ENCODE results near the gene OR8B12.

Gene OR8B12

DNA sequence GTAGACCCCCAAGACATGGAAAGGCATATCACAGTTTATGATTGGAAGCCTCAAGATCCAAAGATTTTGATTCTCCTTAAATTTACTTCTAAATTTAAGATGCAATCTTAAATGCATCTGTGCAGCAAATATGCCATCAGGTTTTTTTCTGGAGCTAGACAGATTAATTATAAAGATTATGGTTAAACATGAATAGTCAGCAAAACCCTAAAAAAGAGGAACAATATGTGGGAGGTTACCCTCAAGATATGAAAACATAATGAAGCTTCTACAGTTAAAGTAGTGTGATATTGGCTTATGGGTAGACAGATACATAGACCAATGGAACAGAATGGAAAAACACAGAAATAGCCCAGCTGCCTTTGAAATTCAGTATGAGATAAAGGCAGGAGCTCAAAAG lies 31.7 kb downstream of the OR8B12 start:
- Histone ChIP-seq H3K14ac (ENCODE audit: low read length) (no peak overlapping the region), H3K4me3 (ENCODE audit: low read length in 2 of 2) (no peak overlapping the region)

DNA sequence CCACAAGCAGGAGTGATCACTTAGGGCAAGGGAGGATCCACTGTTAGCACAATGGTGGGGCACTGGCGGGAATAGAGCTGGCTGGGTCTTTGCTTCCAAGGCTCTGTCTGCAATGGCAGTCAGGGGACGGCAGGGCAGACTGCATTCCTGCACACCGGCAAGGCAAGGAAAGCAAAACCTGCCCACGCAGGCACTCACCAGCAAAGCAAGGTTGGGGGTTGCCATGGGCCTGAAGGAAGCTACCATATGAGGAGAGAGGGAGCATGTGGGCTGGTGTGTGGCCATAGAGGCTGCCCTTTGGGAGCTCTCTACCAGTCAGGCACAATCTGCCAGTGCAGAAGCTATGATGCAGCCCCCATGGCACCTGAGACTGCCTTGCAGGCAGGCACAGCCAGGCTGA lies 33.2 kb downstream of the OR8B12 start:
- Histone ChIP-seq H2AK5ac (ENCODE audit: low read depth, low read length) (peak overlapping the region; percentile 49), H3K36me3 (replicated peaks in 1 of 2; ENCODE audit: control insufficient read depth in 2 of 2, insufficient read depth in 2 of 2, low read length in 2 of 2) (no peaks in the 10 kb centered on the region), H3K9ac (ENCODE audit: low read depth, low read length, poor library complexity) (peak overlapping the region; percentile 50), H4K91ac (ENCODE audit: low read depth, low read length, poor library complexity) (no peak overlapping the region), H3K79me1 (ENCODE audit: low read depth, low read length) (peaks cover 4% of the 10 kb centered on the region), H4K8ac (ENCODE audit: low read depth, low read length) (peak overlapping the region; percentile 76), H3K4me1 (ENCODE audit: control insufficient read depth in 2 of 2, insufficient read depth in 1 of 2, low read depth in 1 of 2, low read length in 2 of 2) (no peaks in the 10 kb centered on the region), H3K9me3 (replicated peaks in 1 of 2; ENCODE audit: control insufficient read depth in 2 of 2, insufficient read depth in 1 of 2, low read depth in 1 of 2, low read length in 2 of 2) (no peaks in the 10 kb centered on the region), H2BK15ac (ENCODE audit: low read length) (no peak overlapping the region), H3K4ac (ENCODE audit: low read length) (no peak overlapping the region), H2BK12ac (ENCODE audit: low read length) (peak overlapping the region; percentile 90), H3K27ac (replicated peaks; ENCODE audit: low read length) (no peak overlapping the region), H3K18ac (ENCODE audit: low read length) (peak overlapping the region; percentile 78), H3K4me2 (ENCODE audit: insufficient read depth, low read length, poor library complexity, severe bottlenecking) (no peak overlapping the region), H2BK5ac (ENCODE audit: low read length) (peak overlapping the region; percentile 59), H3K27me3 (ENCODE audit: control insufficient read depth in 3 of 3, insufficient read depth in 3 of 3, low read depth in 1 of 3, low read length in 3 of 3) (no peaks in the 10 kb centered on the region), H3K4me3 (ENCODE audit: low read length in 2 of 2) (no peak overlapping the region), H2BK120ac (ENCODE audit: low read depth, low read length) (no peak overlapping the region), H3K14ac (ENCODE audit: low read length) (peak overlapping the region; percentile 63), H3K23ac (ENCODE audit: low read depth, low read length, poor library complexity) (no peak overlapping the region), H2AFZ (ENCODE audit: low read length) (no peak overlapping the region)
- WGBS, 2 donors (ENCODE audit: extremely low coverage in 2 of 2, insufficient read length in 2 of 2, insufficient replicate concordance in 1 of 2), result no CpG with 5 or more reads among the region's 4 CpGs
- no peak for DNase-seq (ENCODE audit: low spot score)

More for the DNA sequence above, 31.7 kb downstream of the OR8B12 start:
- Histone ChIP-seq H4K8ac (ENCODE audit: low read depth, low read length) (no peak overlapping the region), H2AFZ (ENCODE audit: low read length) (no peak overlapping the region), H3K9me3 (replicated peaks in 1 of 2; ENCODE audit: control insufficient read depth in 2 of 2, insufficient read depth in 1 of 2, low read depth in 1 of 2, low read length in 2 of 2) (no peaks in the 10 kb centered on the region), H3K36me3 (replicated peaks in 1 of 2; ENCODE audit: control insufficient read depth in 2 of 2, insufficient read depth in 2 of 2, low read length in 2 of 2) (no peaks in the 10 kb centered on the region), H2BK12ac (ENCODE audit: low read length) (no peak overlapping the region), H3K4me1 (ENCODE audit: control insufficient read depth in 2 of 2, insufficient read depth in 1 of 2, low read depth in 1 of 2, low read length in 2 of 2) (no peaks in the 10 kb centered on the region), H2BK120ac (ENCODE audit: low read depth, low read length) (no peak overlapping the region), H3K23ac (ENCODE audit: low read depth, low read length, poor library complexity) (no peak overlapping the region), H2BK15ac (ENCODE audit: low read length) (no peak overlapping the region), H3K9ac (ENCODE audit: low read depth, low read length, poor library complexity) (no peak overlapping the region), H2BK5ac (ENCODE audit: low read length) (no peak overlapping the region), H3K79me1 (ENCODE audit: low read depth, low read length) (peaks cover 4% of the 10 kb centered on the region), H2AK5ac (ENCODE audit: low read depth, low read length) (no peak overlapping the region), H4K91ac (ENCODE audit: low read depth, low read length, poor library complexity) (no peak overlapping the region), H3K27ac (replicated peaks; ENCODE audit: low read length) (no peak overlapping the region), H3K27me3 (ENCODE audit: control insufficient read depth in 3 of 3, insufficient read depth in 3 of 3, low read depth in 1 of 3, low read length in 3 of 3) (no peaks in the 10 kb centered on the region), H3K4me2 (ENCODE audit: insufficient read depth, low read length, poor library complexity, severe bottlenecking) (no peak overlapping the region), H3K4ac (ENCODE audit: low read length) (no peak overlapping the region), H3K18ac (ENCODE audit: low read length) (no peak overlapping the region)
- no peak for DNase-seq (ENCODE audit: low spot score)

DNA sequence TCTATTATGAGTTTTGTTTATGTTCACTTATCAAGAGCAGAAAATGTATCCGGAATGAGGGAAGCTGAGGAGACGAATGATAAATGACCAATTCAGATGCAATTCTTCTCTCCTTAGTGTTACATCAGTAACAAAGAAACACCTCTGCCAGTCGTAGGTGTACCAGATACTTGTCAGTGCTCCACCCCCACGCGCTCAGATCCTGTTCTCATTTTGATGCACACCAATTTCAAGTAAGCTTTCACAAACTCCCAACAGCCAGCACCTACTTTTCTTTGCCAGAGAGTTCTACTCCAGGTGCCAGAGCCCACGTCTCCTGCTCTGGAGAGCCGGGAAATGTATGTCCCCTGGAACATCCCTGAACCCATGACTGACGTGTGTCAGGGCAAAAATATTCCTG lies 43.7 kb downstream of the OR8B12 start:
- no peak overlapping the region for H3K14ac ChIP-seq (ENCODE audit: low read length)
- no peak overlapping the region for H3K4me2 ChIP-seq (ENCODE audit: insufficient read depth, low read length, poor library complexity, severe bottlenecking)
- H3K4me3 ChIP-seq (ENCODE audit: low read length in 2 of 2), result no peak overlapping the region
- H3K9ac ChIP-seq (ENCODE audit: low read depth, low read length, poor library complexity), result no peak overlapping the region
- H2AFZ ChIP-seq (ENCODE audit: low read length), result no peak overlapping the region
- H3K9me3 ChIP-seq (replicated peaks in 1 of 2; ENCODE audit: control insufficient read depth in 2 of 2, insufficient read depth in 1 of 2, low read depth in 1 of 2, low read length in 2 of 2), result peaks cover 0 to 2% of the 10 kb centered on the region in 2 donors
- H4K8ac ChIP-seq (ENCODE audit: low read depth, low read length), result no peak overlapping the region
- no CpG with 5 or more reads among the region's 8 CpGs for WGBS, 2 donors (ENCODE audit: extremely low coverage in 2 of 2, insufficient read length in 2 of 2, insufficient replicate concordance in 1 of 2)
- no peak for DNase-seq (ENCODE audit: low spot score)
- H2AK5ac ChIP-seq (ENCODE audit: low read depth, low read length), result no peak overlapping the region
- no peak overlapping the region for H3K4ac ChIP-seq (ENCODE audit: low read length)
- no peak overlapping the region for H2BK12ac ChIP-seq (ENCODE audit: low read length)
- no peaks in the 10 kb centered on the region for H3K27me3 ChIP-seq (ENCODE audit: control insufficient read depth in 3 of 3, insufficient read depth in 3 of 3, low read depth in 1 of 3, low read length in 3 of 3)
- no peak overlapping the region for H3K18ac ChIP-seq (ENCODE audit: low read length)
- no peak overlapping the region for H2BK15ac ChIP-seq (ENCODE audit: low read length)
- no peak overlapping the region for H4K91ac ChIP-seq (ENCODE audit: low read depth, low read length, poor library complexity)
- no peak overlapping the region for H3K23ac ChIP-seq (ENCODE audit: low read depth, low read length, poor library complexity)
- H3K4me1 ChIP-seq (ENCODE audit: control insufficient read depth in 2 of 2, insufficient read depth in 1 of 2, low read depth in 1 of 2, low read length in 2 of 2), result no peaks in the 10 kb centered on the region
- H3K36me3 ChIP-seq (replicated peaks in 1 of 2; ENCODE audit: control insufficient read depth in 2 of 2, insufficient read depth in 2 of 2, low read length in 2 of 2), result no peaks in the 10 kb centered on the region
- H2BK5ac ChIP-seq (ENCODE audit: low read length), result no peak overlapping the region
- no peak overlapping the region for H3K27ac ChIP-seq (replicated peaks; ENCODE audit: low read length)
- H3K79me1 ChIP-seq (ENCODE audit: low read depth, low read length), result no peaks in the 10 kb centered on the region
- no peak overlapping the region for H2BK120ac ChIP-seq (ENCODE audit: low read depth, low read length)

DNA sequence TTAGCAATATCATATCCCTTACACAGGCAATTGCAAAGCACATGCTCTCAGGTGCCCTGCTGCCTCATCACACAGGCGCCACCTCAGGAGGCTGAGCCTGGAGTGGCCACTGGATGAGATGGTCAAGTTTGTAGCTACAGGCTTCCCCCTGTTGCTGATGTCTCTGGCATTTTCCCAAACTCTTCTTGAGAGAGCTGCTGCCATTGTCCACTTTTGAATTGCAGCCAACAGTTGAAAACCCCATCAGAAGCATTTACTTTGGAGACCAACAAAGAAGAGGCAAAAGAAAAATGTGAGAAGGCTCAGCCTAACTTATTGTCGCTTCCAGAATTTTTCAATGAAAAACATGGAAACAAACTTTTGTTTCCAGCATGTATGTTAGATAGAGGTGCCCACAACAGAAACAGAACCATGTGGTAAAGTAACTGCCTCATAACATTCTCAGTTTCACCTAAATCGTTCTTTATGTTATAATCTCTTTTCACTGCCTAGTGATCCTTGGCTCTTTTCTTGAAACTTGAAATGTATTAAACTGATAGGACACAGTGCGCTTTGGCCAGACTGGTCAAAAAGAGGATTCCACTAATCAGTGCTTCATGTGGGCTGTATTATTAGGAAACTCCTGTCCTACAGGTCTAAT lies 50.3 kb downstream of the OR8B12 start:
- no CpG with 5 or more reads among the region's 4 CpGs for WGBS, 2 donors (ENCODE audit: extremely low coverage in 2 of 2, insufficient read length in 2 of 2, insufficient replicate concordance in 1 of 2)
- no peaks in the 10 kb centered on the region for H3K4me1 ChIP-seq (ENCODE audit: control insufficient read depth in 2 of 2, insufficient read depth in 1 of 2, low read depth in 1 of 2, low read length in 2 of 2)
- no peak overlapping the region for H2AFZ ChIP-seq (ENCODE audit: low read length)
- H3K36me3 ChIP-seq (replicated peaks in 1 of 2; ENCODE audit: control insufficient read depth in 2 of 2, insufficient read depth in 2 of 2, low read length in 2 of 2), result no peaks in the 10 kb centered on the region
- H3K4ac ChIP-seq (ENCODE audit: low read length), result no peak overlapping the region
- no peak overlapping the region for H2AK5ac ChIP-seq (ENCODE audit: low read depth, low read length)
- H4K91ac ChIP-seq (ENCODE audit: low read depth, low read length, poor library complexity), result no peak overlapping the region
- no peak for DNase-seq (ENCODE audit: low spot score)
- no peak overlapping the region for H3K18ac ChIP-seq (ENCODE audit: low read length)
- no peaks in the 10 kb centered on the region for H3K9me3 ChIP-seq (replicated peaks in 1 of 2; ENCODE audit: control insufficient read depth in 2 of 2, insufficient read depth in 1 of 2, low read depth in 1 of 2, low read length in 2 of 2)
- H3K23ac ChIP-seq (ENCODE audit: low read depth, low read length, poor library complexity), result no peak overlapping the region
- H3K4me2 ChIP-seq (ENCODE audit: insufficient read depth, low read length, poor library complexity, severe bottlenecking), result no peak overlapping the region
- H3K14ac ChIP-seq (ENCODE audit: low read length), result no peak overlapping the region
- no peak overlapping the region for H2BK120ac ChIP-seq (ENCODE audit: low read depth, low read length)
- H2BK12ac ChIP-seq (ENCODE audit: low read length), result no peak overlapping the region
- H4K8ac ChIP-seq (ENCODE audit: low read depth, low read length), result no peak overlapping the region
- no peak overlapping the region for H2BK15ac ChIP-seq (ENCODE audit: low read length)
- no peak overlapping the region for H2BK5ac ChIP-seq (ENCODE audit: low read length)
- H3K27me3 ChIP-seq (ENCODE audit: control insufficient read depth in 3 of 3, insufficient read depth in 3 of 3, low read depth in 1 of 3, low read length in 3 of 3), result no peaks in the 10 kb centered on the region
- H3K9ac ChIP-seq (ENCODE audit: low read depth, low read length, poor library complexity), result no peak overlapping the region
- H3K27ac ChIP-seq (replicated peaks; ENCODE audit: low read length), result no peak overlapping the region
- H3K4me3 ChIP-seq (ENCODE audit: low read length in 2 of 2), result no peak overlapping the region
- no peaks in the 10 kb centered on the region for H3K79me1 ChIP-seq (ENCODE audit: low read depth, low read length)
